IPS DF 6.9 (cell line): Measurements from ENCODE around the gene MKS1.
A peak's percentile ranks its signal among the peaks of the same experiment; 100 is the strongest.

Experiments
- DNase-seq: peaks from one replicate; pipeline ENCODE4 v3.0.0-alpha.2; 2013; ENCODE audit warnings: low read depth, low spot score
- H3K27ac ChIP-seq: one replicate; pipeline ENCODE4 v1.5.1; 2013; ENCODE audit warnings: low read length, control low read depth
- H3K27me3 ChIP-seq: 2 replicates; pipeline ENCODE4 v1.6.1; 2013; ENCODE audit warnings: mild to moderate bottlenecking, low read length; ENCODE audit not compliant: control insufficient read depth, insufficient read depth
- H3K36me3 ChIP-seq: 2 replicates; pipeline ENCODE4 v1.6.1; 2013; ENCODE audit warnings: low read length; ENCODE audit not compliant: control insufficient read depth, insufficient read depth
- H3K4me1 ChIP-seq: 2 replicates; pipeline ENCODE4 v1.6.1; 2013; ENCODE audit warnings: low read length; ENCODE audit not compliant: control insufficient read depth, insufficient read depth
- H3K4me3 ChIP-seq: 2 replicates; pipeline ENCODE4 v1.5.1; 2013; ENCODE audit warnings: mild to moderate bottlenecking, low read length
- H3K9me3 ChIP-seq: 2 replicates; pipeline ENCODE4 v1.6.1; 2013; ENCODE audit warnings: low read length, inconsistent platforms; ENCODE audit not compliant: control insufficient read depth, insufficient read depth
- WGBS: extraction: QIAGEN DNeasy Blood & Tissue Kit; methylation state at CpG from one replicate; pipeline ENCODE4 v1.1.7; 2013; ENCODE audit warnings: mixed read lengths, missing lambda C conversion rate; ENCODE audit not compliant: insufficient read length, insufficient coverage; 5-methylcytosine and 5-hydroxymethylcytosine counted together

The MKS1 gene

GRCh38 chr17:58187063-58187462, 32.0 kb downstream of the MKS1 start:
- no peak overlapping the region for H3K27ac ChIP-seq
- no peak overlapping the region for H3K4me3 ChIP-seq
- DNase-seq, result no peak
- H3K36me3 ChIP-seq, result no peaks in the 10 kb centered on the region
- no peaks in the 10 kb centered on the region for H3K4me1 ChIP-seq
- no peaks in the 10 kb centered on the region for H3K9me3 ChIP-seq
- no CpG with 5 or more reads among the region's 6 CpGs for WGBS
- H3K27me3 ChIP-seq, result no peaks in the 10 kb centered on the region

- Histone ChIP-seq H3K36me3 (no peaks in the 10 kb centered on the region), H3K4me3 (no peak overlapping the region), H3K27ac (no peak overlapping the region), H3K4me1 (no peaks in the 10 kb centered on the region), H3K27me3 (no peaks in the 10 kb centered on the region), H3K9me3 (no peaks in the 10 kb centered on the region)
- DNase-seq, result no peak
- no CpG with 5 or more reads among the region's 4 CpGs for WGBS
Observed at GRCh38 chr17:58186591-58186990, 32.5 kb downstream of the MKS1 start.

GRCh38 chr17:58184986-58185761, 33.9 kb downstream of the MKS1 start:
- H3K9me3 ChIP-seq, result no peaks in the 10 kb centered on the region
- DNase-seq, result no peak
- H3K36me3 ChIP-seq, result no peaks in the 10 kb centered on the region
- H3K27ac ChIP-seq, result no peak overlapping the region
- no peak overlapping the region for H3K4me3 ChIP-seq
- H3K4me1 ChIP-seq, result no peaks in the 10 kb centered on the region
- no CpG with 5 or more reads among the region's 8 CpGs for WGBS
- H3K27me3 ChIP-seq, result no peaks in the 10 kb centered on the region

- DNase-seq, result no peak
- no peaks in the 10 kb centered on the region for H3K4me1 ChIP-seq
- WGBS, result no CpG with 5 or more reads among the region's 10 CpGs
- H3K9me3 ChIP-seq, result no peaks in the 10 kb centered on the region
- H3K27ac ChIP-seq, result no peak overlapping the region
- H3K4me3 ChIP-seq, result no peak overlapping the region
- no peaks in the 10 kb centered on the region for H3K36me3 ChIP-seq
- no peaks in the 10 kb centered on the region for H3K27me3 ChIP-seq
Observed at GRCh38 chr17:58184308-58184985, 34.6 kb downstream of the MKS1 start.

GRCh38 chr17:58183514-58183913, 35.5 kb downstream of the MKS1 start:
- Histone ChIP-seq H3K4me3 (no peak overlapping the region), H3K36me3 (no peaks in the 10 kb centered on the region), H3K9me3 (no peaks in the 10 kb centered on the region), H3K27ac (no peak overlapping the region), H3K4me1 (no peaks in the 10 kb centered on the region), H3K27me3 (no peaks in the 10 kb centered on the region)
- no CpG with 5 or more reads among the region's 4 CpGs for WGBS
- no peak for DNase-seq

GRCh38 chr17:58181796-58182195, 37.3 kb downstream of the MKS1 start:
- no peak overlapping the region for H3K4me3 ChIP-seq
- no peaks in the 10 kb centered on the region for H3K27me3 ChIP-seq
- DNase-seq, result no peak
- H3K4me1 ChIP-seq, result no peaks in the 10 kb centered on the region
- H3K9me3 ChIP-seq, result no peaks in the 10 kb centered on the region
- no CpG with 5 or more reads among the region's 4 CpGs for WGBS
- H3K27ac ChIP-seq, result no peak overlapping the region
- H3K36me3 ChIP-seq, result no peaks in the 10 kb centered on the region

- Histone ChIP-seq H3K27me3 (no peaks in the 10 kb centered on the region), H3K36me3 (no peaks in the 10 kb centered on the region)
- WGBS, result no CpG with 5 or more reads among the region's 7 CpGs
Observed at GRCh38 chr17:58176200-58176599, 42.9 kb downstream of the MKS1 start.

GRCh38 chr17:58174871-58175270, 44.2 kb downstream of the MKS1 start:
- Histone ChIP-seq H3K27me3 (no peaks in the 10 kb centered on the region), H3K4me1 (no peaks in the 10 kb centered on the region), H3K36me3 (no peaks in the 10 kb centered on the region), H3K9me3 (no peaks in the 10 kb centered on the region), H3K4me3 (no peak overlapping the region), H3K27ac (no peak overlapping the region)
- no peak for DNase-seq
- WGBS, result no CpG with 5 or more reads among the region's 3 CpGs

More at GRCh38 chr17:58176200-58176599, 42.9 kb downstream of the MKS1 start:
- H3K4me3 ChIP-seq, result no peak overlapping the region
- H3K9me3 ChIP-seq, result no peaks in the 10 kb centered on the region
- H3K4me1 ChIP-seq, result no peaks in the 10 kb centered on the region
- no peak overlapping the region for H3K27ac ChIP-seq
- DNase-seq, result no peak

- DNase-seq, result peak; percentile 35
- no CpG with 5 or more reads among the region's 2 CpGs for WGBS
Observed at GRCh38 chr17:58172369-58173071, 46.5 kb downstream of the MKS1 start.

GRCh38 chr17:58170622-58171021, 48.4 kb downstream of the MKS1 start:
- H3K4me1 ChIP-seq, result no peaks in the 10 kb centered on the region
- no peaks in the 10 kb centered on the region for H3K27me3 ChIP-seq
- no peak for DNase-seq
- no peaks in the 10 kb centered on the region for H3K9me3 ChIP-seq
- H3K4me3 ChIP-seq, result no peak overlapping the region
- H3K36me3 ChIP-seq, result no peaks in the 10 kb centered on the region
- no peak overlapping the region for H3K27ac ChIP-seq
- no CpG with 5 or more reads among the region's 4 CpGs for whole genome bisulfite sequencing

More at GRCh38 chr17:58172369-58173071, 46.5 kb downstream of the MKS1 start:
- Histone ChIP-seq H3K4me1 (no peaks in the 10 kb centered on the region), H3K9me3 (no peaks in the 10 kb centered on the region), H3K27me3 (no peaks in the 10 kb centered on the region), H3K27ac (no peak overlapping the region), H3K36me3 (no peaks in the 10 kb centered on the region), H3K4me3 (no peak overlapping the region)
